Pancreas (tissue), 10 donors: ENCODE measurements around the gene RNF207. TPM values are rescaled to one million over a fixed set of nuclear protein-coding genes. Genes with fewer than 3 reads are reported as not detected.

Experiments
- ATAC-seq, 4 donors: fragments of 200-7000 bp; cut with Tn5 transposase; one replicate each; pipeline versions ENCODE4 v1.8.0 to v1.9.1; 2020; ENCODE audit warnings: mild to moderate bottlenecking in 4 of 4, moderate library complexity in 4 of 4
- DNase-seq, 6 donors: peaks; one replicate each; pipeline ENCODE4 v3.0.0-alpha.2; 2020
- FAIRE-seq: peaks from 2 replicates; lab custom pipeline; 2012; peaks lifted over from hg19 to GRCh38; lab: Jason Lieb, UNC
- H3K27ac ChIP-seq, 4 donors: fragments of 200-600 bp; sonication (generic); 1 replicate in 3 of 4; 2 replicates in 1 of 4; pipeline versions ENCODE4 v1.5.0 to v1.8.0; 2020
- H3K27me3 ChIP-seq, 4 donors: fragments of 200-600 bp; one replicate each; pipeline ENCODE4 v1.8.0; 2021
- H3K36me3 ChIP-seq, 3 donors: fragments of 200-600 bp; sonication (generic) in 1 of 3; one replicate each; pipeline versions ENCODE4 v1.5.0 to v1.8.0; 2020 to 2021
- H3K4me1 ChIP-seq, 3 donors: fragments of 200-600 bp; one replicate each; pipeline ENCODE4 v1.8.0; 2021
- H3K4me3 ChIP-seq, 4 donors: fragments of 200-600 bp; sonication (generic) in 2 of 4; one replicate each; pipeline versions ENCODE4 v1.5.0 to v1.8.0; 2020 to 2021
- H3K9me3 ChIP-seq, 4 donors: fragments of 200-600 bp; one replicate each; pipeline ENCODE4 v1.8.0; 2021
- CTCF ChIP-seq, 4 donors: fragments of 200-600 bp; sonication (generic) in 3 of 4; IDR thresholded peaks; one replicate each; pipeline versions ENCODE4 v1.5.0 to v1.8.0; 2021; ENCODE audit warnings: antibody characterized with exemption in 4 of 4
- WGBS, 2 donors: extraction: QIAGEN DNeasy Blood & Tissue Kit; methylation state at CpG; one replicate each; pipeline ENCODE4 v1.1.7; 2013; 5-methylcytosine and 5-hydroxymethylcytosine counted together
- intact Hi-C, 3 donors: fragments of 100-400 bp; cut with DNase I; formaldehyde crosslinking; loops; one replicate each; pipeline versions ENCODE4 v1.11.1 to v1.14.2; 2022
- polyA plus RNA-seq, 2 donors: library from polyadenylated mRNA; stranded (reverse); fragments of 200-250 nt; gene quantifications; one replicate each; pipeline ENCODE4 v1.2.3, GENCODE V29; 2013
- total RNA-seq, 6 donors: library from RNA; stranded (reverse); fragmentation: NEBNext Ultra II Directional in 4 of 6; extraction: Animal tissue kit (Norgen Biotek cat#: 25700) in 4 of 6; gene quantifications; one replicate each; pipeline versions ENCODE4 v1.2.1 to v1.2.4, GENCODE V29; 2021 to 2023
- donor health status: healthy with polysubstance abuse.
- donor health status: DM: no; HTN: no; CAD: no; lungs with moderate emphysema.
- donor health status: DM: no; HTN: no; CAD: no.
- donor health status: control.
- donor health status: control.
- donor health status: Bipolar disorder and iron deficiency.
- donor health status: DM: yes; HTN: yes; CAD: no.
- donor health status: DM: no; HTN: no; CAD: no.
- donor health status: DM: no; HTN: no; CAD: no.
- donor health status: DM: yes; HTN: yes; CAD: no.

The RNF207 gene
- total and polyA plus RNA-seq, 8 donors = 7.1 to 52.8 (median 13.4) TPM

GRCh38 chr1:6262555-6263420 lies 56.9 kb downstream of the RNF207 start:
- no peaks in the 10 kb centered on the region for H3K36me3 ChIP-seq
- H3K27me3 ChIP-seq = no peaks in the 10 kb centered on the region
- FAIRE-seq (no peak), DNase-seq (no peak), ATAC-seq (no peak)
- no peak for TF ChIP-seq CTCF (IDR thresholded peaks at IDR 0.05)
- H3K4me3 ChIP-seq = no peak overlapping the region
- H3K9me3 ChIP-seq = no peaks in the 10 kb centered on the region
- H3K4me1 ChIP-seq = no peaks in the 10 kb centered on the region
- intact Hi-C loops = no loop called here
- WGBS, 2 donors = 83 to 89% methylated on average over 22 to 25 of the region's 25 CpGs
- no peak overlapping the region for H3K27ac ChIP-seq

GRCh38 chr1:6263716-6264115 lies 57.8 kb downstream of the RNF207 start:
- FAIRE-seq (no peak), DNase-seq (no peak), ATAC-seq (no peak)
- Histone ChIP-seq H3K9me3 (no peaks in the 10 kb centered on the region), H3K4me3 (no peak overlapping the region), H3K27ac (no peak overlapping the region), H3K27me3 (no peaks in the 10 kb centered on the region), H3K36me3 (no peaks in the 10 kb centered on the region), H3K4me1 (no peaks in the 10 kb centered on the region)
- no peak for TF ChIP-seq CTCF (IDR thresholded peaks at IDR 0.05)
- WGBS, 2 donors = 88 to 90% methylated on average over 7 of the region's 7 CpGs
- intact Hi-C loops = no loop called here

GRCh38 chr1:6265151-6265550 lies 59.2 kb downstream of the RNF207 start:
- TF ChIP-seq CTCF (IDR thresholded peaks at IDR 0.05) = no peak
- H3K9me3 ChIP-seq = no peaks in the 10 kb centered on the region
- H3K27ac ChIP-seq = no peak overlapping the region
- peak in 2 of 6 donors; percentile 34 to 50 for DNase-seq
- intact Hi-C loops = no loop called here
- H3K4me3 ChIP-seq = no peak overlapping the region
- WGBS, 2 donors = 47 to 57% methylated on average over 15 of the region's 15 CpGs
- peak in 2 of 4 donors; percentile 54 to 65 for ATAC-seq
- H3K4me1 ChIP-seq = no peaks in the 10 kb centered on the region
- H3K27me3 ChIP-seq = no peaks in the 10 kb centered on the region
- H3K36me3 ChIP-seq = no peaks in the 10 kb centered on the region
- FAIRE-seq = no peak

- ATAC-seq (no peak), FAIRE-seq (no peak), DNase-seq (no peak)
- intact Hi-C loops = no loop called here
- 88 to 90% methylated on average over 11 of the region's 11 CpGs for WGBS, 2 donors
- H3K27me3 ChIP-seq = no peaks in the 10 kb centered on the region
- no peaks in the 10 kb centered on the region for H3K36me3 ChIP-seq
- TF ChIP-seq CTCF (IDR thresholded peaks at IDR 0.05) = no peak
- H3K9me3 ChIP-seq = no peaks in the 10 kb centered on the region
- no peak overlapping the region for H3K27ac ChIP-seq
- H3K4me3 ChIP-seq = no peak overlapping the region
- no peaks in the 10 kb centered on the region for H3K4me1 ChIP-seq
Measured at GRCh38 chr1:6266641-6267040, 60.7 kb downstream of the RNF207 start.
